Measurements from ENCODE around the gene ARHGAP22. TPM values are rescaled to one million over a fixed set of nuclear protein-coding genes. Genes with fewer than 3 reads are reported as not detected.

Gene ARHGAP22
- total and polyA plus RNA-seq, 2 of the 4 experiments (the other 2 are of a cell fraction): 28.3 to 30.2 TPM

- TF ChIP-seq MAZ (IDR thresholded peaks at IDR 0.05; ENCODE audit: borderline replicate concordance, low read depth, low read length): no peak
Measured at GRCh38 chr10:48459270-48460150, 145.4 kb downstream of the ARHGAP22 start (continued).

- H2AK5ac ChIP-seq (ENCODE audit: low read depth, low read length): no peak overlapping the region
- no peak overlapping the region for H2BK120ac ChIP-seq (ENCODE audit: low read depth, low read length)
- H3K18ac ChIP-seq (ENCODE audit: low read depth, low read length): no peak overlapping the region
- H2AK9ac ChIP-seq (replicated peaks; ENCODE audit: low read depth, low read length, poor library complexity): no peak overlapping the region
- DNase-seq: no peak
- peaks cover 6% of the 10 kb centered on the region; the same call in 1 of the 2 replicates for H3K9me1 ChIP-seq (ENCODE audit: insufficient read depth, low read length)
- H3K14ac ChIP-seq (replicated peaks; ENCODE audit: low read depth, low read length): no peak overlapping the region
- no peak overlapping the region for H3K4me2 ChIP-seq (ENCODE audit: low read depth, low read length)
- no peak overlapping the region for H4K5ac ChIP-seq (ENCODE audit: low read depth, low read length)
- H2AFZ ChIP-seq (replicated peaks; ENCODE audit: low read length, poor library complexity): no peak overlapping the region
- no peak overlapping the region for H2BK15ac ChIP-seq (ENCODE audit: low read depth, low read length)
- in situ Hi-C loops (cut with MboI; ENCODE audit: low sequenced_read_pairs): no loop called here
- dilution Hi-C loops (cut with HindIII; ENCODE audit: low sequenced_read_pairs, unreplicated experiment): no loop called here
- no peak overlapping the region for H3K4ac ChIP-seq (ENCODE audit: low read depth, low read length)
- H3K79me1 ChIP-seq (ENCODE audit: low read depth in 1 of 2, low read length in 2 of 2): peaks cover 5 to 74% of the 10 kb centered on the region in 2 experiments; a peak in 3 of 4 replicates
- ATAC-seq (ENCODE audit: low read depth): no peak
- CTCF ChIA-PET: no interaction called here
- peaks cover 28% of the 10 kb centered on the region for H4K20me1 ChIP-seq (ENCODE audit: insufficient read depth, low read length)
- H3K9ac ChIP-seq (ENCODE audit: low read depth, low read length): no peak overlapping the region
- 80% methylated on average over 1 of the region's 6 CpGs; no CpG with 5 or more reads in 1 of the 2 experiments for WGBS, 2 experiments (ENCODE audit: extremely low coverage in 2 of 2, insufficient read length in 1 of 2)
- BruUV-seq (replicated peaks): no TSS peak
- no peak overlapping the region for H2BK20ac ChIP-seq (ENCODE audit: low read depth, low read length)
- H3K9me3 ChIP-seq (ENCODE audit: control insufficient read depth, insufficient read depth, low read length): no peaks in the 10 kb centered on the region
- peaks cover 13% of the 10 kb centered on the region for H3K4me1 ChIP-seq (ENCODE audit: control insufficient read depth, insufficient read depth, low read length)
- H2BK5ac ChIP-seq (ENCODE audit: low read depth, low read length, poor library complexity, severe bottlenecking): no peak overlapping the region
- no peaks in the 10 kb centered on the region for H3K36me3 ChIP-seq (ENCODE audit: control insufficient read depth, insufficient read depth, low read length)
- no peak overlapping the region for H3K56ac ChIP-seq (ENCODE audit: extremely low read depth, insufficient read depth, low read length)
- no peak overlapping the region for H4K8ac ChIP-seq (ENCODE audit: low read depth in 2 of 2, low read length in 2 of 2)
- no peak overlapping the region for H3K27ac ChIP-seq (ENCODE audit: insufficient read depth, low read length)
- intact Hi-C loops (cut with micrococcal nuclease): no loop called here
- no peak overlapping the region for H4K91ac ChIP-seq (ENCODE audit: insufficient read depth, low read depth, low read length)
- H3K27me3 ChIP-seq (ENCODE audit: control insufficient read depth, insufficient read depth, low read length): no peaks in the 10 kb centered on the region
- H3K23ac ChIP-seq (ENCODE audit: low read depth, low read length): no peak overlapping the region
- POLR2A ChIA-PET (ENCODE audit: unreplicated experiment): no interaction called here
- H3K4me3 ChIP-seq (ENCODE audit: insufficient read depth, low read depth, low read length): no peak overlapping the region
- TF ChIP-seq, protein P1, sequence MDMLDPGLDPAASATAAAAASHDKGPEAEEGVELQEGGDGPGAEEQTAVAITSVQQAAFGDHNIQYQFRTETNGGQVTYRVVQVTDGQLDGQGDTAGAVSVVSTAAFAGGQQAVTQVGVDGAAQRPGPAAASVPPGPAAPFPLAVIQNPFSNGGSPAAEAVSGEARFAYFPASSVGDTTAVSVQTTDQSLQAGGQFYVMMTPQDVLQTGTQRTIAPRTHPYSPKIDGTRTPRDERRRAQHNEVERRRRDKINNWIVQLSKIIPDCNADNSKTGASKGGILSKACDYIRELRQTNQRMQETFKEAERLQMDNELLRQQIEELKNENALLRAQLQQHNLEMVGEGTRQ (IDR thresholded peaks at IDR 0.05; ENCODE audit: low read depth, low read length): no peak
- TF ChIP-seq MXI1 (IDR thresholded peaks at IDR 0.05; ENCODE audit: borderline replicate concordance, low read depth, low read length): no peak
- no peak for TF ChIP-seq MAFK (IDR thresholded peaks at IDR 0.05; ENCODE audit: low read depth, low read length)
- TF ChIP-seq CHD1 (IDR thresholded peaks at IDR 0.05; ENCODE audit: low read depth, low read length): no peak
- no peak for TF ChIP-seq CEBPB (IDR thresholded peaks at IDR 0.05; ENCODE audit: low read depth, low read length)
- TF ChIP-seq NFE2L2 (IDR thresholded peaks at IDR 0.05; ENCODE audit: low read depth, low read length): no peak
- no peak for TF ChIP-seq SMC3 (IDR thresholded peaks at IDR 0.05; ENCODE audit: low read depth, low read length)
- TF ChIP-seq RAD21 (IDR thresholded peaks at IDR 0.05; ENCODE audit: low read length): no peak
- TF ChIP-seq CTCF (conservative IDR thresholded peaks at IDR 0.05; ENCODE audit: low read depth, low read length): no peak
- TF ChIP-seq BHLHE40 (IDR thresholded peaks at IDR 0.05; ENCODE audit: low read depth, low read length): no peak
- no peak for TF ChIP-seq ELK1 (IDR thresholded peaks at IDR 0.05; ENCODE audit: borderline replicate concordance, low read depth, low read length)
- no peak for TF ChIP-seq POLR2A (IDR thresholded peaks at IDR 0.05; ENCODE audit: low read depth, low read length)
Measured at GRCh38 chr10:48458662-48459048, 146.2 kb downstream of the ARHGAP22 start.

All from IMR-90 (cell line).